Measurements from ENCODE around the gene PTTG2.

DNA sequence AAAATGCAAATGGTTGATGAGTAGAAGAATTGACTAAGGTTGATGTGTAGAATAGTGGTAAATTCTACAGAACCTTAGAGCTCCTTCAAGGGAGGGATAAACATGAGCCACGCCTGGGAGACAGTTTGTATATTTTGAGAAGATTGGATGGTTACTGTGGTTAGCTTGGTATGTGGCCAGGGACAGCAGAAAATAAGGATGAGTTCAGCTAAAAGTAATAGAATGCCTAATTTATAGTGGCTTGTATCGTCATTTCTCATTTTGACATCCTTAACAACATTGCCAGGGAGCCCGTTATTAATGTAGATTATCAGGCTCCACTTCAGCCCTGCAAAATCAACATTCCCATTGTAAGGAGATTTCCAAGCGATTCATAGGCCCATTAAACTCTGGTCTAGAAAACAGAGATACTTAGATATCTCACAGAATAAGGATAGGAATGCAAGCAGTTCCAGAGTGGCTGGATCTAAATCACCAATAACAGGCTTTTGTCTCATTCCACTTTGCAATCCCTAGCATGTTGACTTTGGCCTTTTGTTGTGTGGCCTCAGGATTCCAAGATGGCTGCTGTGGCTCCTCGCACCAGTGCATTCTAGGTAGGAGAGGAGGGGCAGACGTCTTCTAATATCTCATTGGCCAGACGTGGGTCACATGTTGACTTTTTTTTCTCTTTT lies 6.4 kb upstream of the PTTG2 start:
- TF ChIP-seq, protein P1, sequence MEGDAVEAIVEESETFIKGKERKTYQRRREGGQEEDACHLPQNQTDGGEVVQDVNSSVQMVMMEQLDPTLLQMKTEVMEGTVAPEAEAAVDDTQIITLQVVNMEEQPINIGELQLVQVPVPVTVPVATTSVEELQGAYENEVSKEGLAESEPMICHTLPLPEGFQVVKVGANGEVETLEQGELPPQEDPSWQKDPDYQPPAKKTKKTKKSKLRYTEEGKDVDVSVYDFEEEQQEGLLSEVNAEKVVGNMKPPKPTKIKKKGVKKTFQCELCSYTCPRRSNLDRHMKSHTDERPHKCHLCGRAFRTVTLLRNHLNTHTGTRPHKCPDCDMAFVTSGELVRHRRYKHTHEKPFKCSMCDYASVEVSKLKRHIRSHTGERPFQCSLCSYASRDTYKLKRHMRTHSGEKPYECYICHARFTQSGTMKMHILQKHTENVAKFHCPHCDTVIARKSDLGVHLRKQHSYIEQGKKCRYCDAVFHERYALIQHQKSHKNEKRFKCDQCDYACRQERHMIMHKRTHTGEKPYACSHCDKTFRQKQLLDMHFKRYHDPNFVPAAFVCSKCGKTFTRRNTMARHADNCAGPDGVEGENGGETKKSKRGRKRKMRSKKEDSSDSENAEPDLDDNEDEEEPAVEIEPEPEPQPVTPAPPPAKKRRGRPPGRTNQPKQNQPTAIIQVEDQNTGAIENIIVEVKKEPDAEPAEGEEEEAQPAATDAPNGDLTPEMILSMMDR (IDR thresholded peaks at IDR 0.05): no peak
- no peak for TF ChIP-seq POLR2AphosphoS5 (IDR thresholded peaks at IDR 0.05)
